AG10803 (cell line): ENCODE measurements around the gene SRPK1.
"Not testable (repeated sequence)": the region's sequence is repeated elsewhere in the genome, so short reads cannot be mapped to it uniquely, and the experiment has no call there.

ENCODE experiments used
- DNase-seq: peaks from one replicate; pipeline ENCODE4 v3.0.0; 2010; ENCODE audit warnings: low read depth
- H3K4me3 ChIP-seq: 2 replicates; pipeline ENCODE4 v1.5.1; 2011; ENCODE audit warnings: mild to moderate bottlenecking, low read length, control low read depth
- CTCF ChIP-seq: conservative IDR thresholded peaks from 2 replicates; pipeline ENCODE4 v1.5.1; 2011; ENCODE audit warnings: mild to moderate bottlenecking, low read length, control low read depth, inconsistent platforms

SRPK1 gene

GRCh38 chr6:35943390-35943789 is 22.5 kb upstream of the SRPK1 start:
- no peak for TF ChIP-seq CTCF
- no peak for DNase-seq
- no peak overlapping the region for H3K4me3 ChIP-seq

- no peak for TF ChIP-seq CTCF
- no peak for DNase-seq
These were observed 21.5 kb upstream of the SRPK1 start for GRCh38 chr6:35942355-35942754.

GRCh38 chr6:35941170-35941569 is 20.3 kb upstream of the SRPK1 start:
- DNase-seq, H3K4me3 ChIP-seq: not testable (repeated sequence)

More at GRCh38 chr6:35942355-35942754, 21.5 kb upstream of the SRPK1 start:
- no peak overlapping the region for H3K4me3 ChIP-seq

- H3K4me3 ChIP-seq, DNase-seq: not testable (repeated sequence)
These were observed 19.1 kb upstream of the SRPK1 start for GRCh38 chr6:35940014-35940413.

GRCh38 chr6:35939259-35939658 is 18.4 kb upstream of the SRPK1 start:
- not testable (repeated sequence) for H3K4me3 ChIP-seq, DNase-seq

- DNase-seq, result no peak
- no peak overlapping the region for H3K4me3 ChIP-seq
- no peak for TF ChIP-seq CTCF
These were observed 15.9 kb upstream of the SRPK1 start for GRCh38 chr6:35936681-35937359.

- TF ChIP-seq CTCF, result no peak
- DNase-seq, result no peak
- no peak overlapping the region for H3K4me3 ChIP-seq
These were observed 14.6 kb upstream of the SRPK1 start for GRCh38 chr6:35935469-35935868.

GRCh38 chr6:35933844-35934243 is 12.9 kb upstream of the SRPK1 start:
- H3K4me3 ChIP-seq, result no peak overlapping the region
- no peak for DNase-seq
- TF ChIP-seq CTCF, result no peak

GRCh38 chr6:35931873-35932272 is 11.0 kb upstream of the SRPK1 start:
- not testable (repeated sequence) for H3K4me3 ChIP-seq, DNase-seq
